ENCODE data around the gene TAF9.
"Not testable (repeated sequence)": the region's sequence is repeated elsewhere in the genome, so short reads cannot be mapped to it uniquely, and the experiment has no call there.

The TAF9 gene

GRCh38 chr5:69369340-69370121 is at the start of gene TAF9, which contains the start of the genes AK6 and RAD17:
TAF9 (minus strand) TSS chr5:69369520; CDS start chr5:69365737, 3,783 bp downstream.
AK6 (minus strand) TSS chr5:69369520; CDS start chr5:69369490, 30 bp downstream.
RAD17 (plus strand) TSS chr5:69369818; CDS start chr5:69372209, 2,391 bp downstream.
- DNase-seq (ENCODE audit: low read depth in 2 of 2): peak; percentile 85 to 87

- no peak for DNase-seq (ENCODE audit: low read depth in 2 of 2)
These were observed 49.2 kb upstream of the TAF9 start for GRCh38 chr5:69418554-69418953.

GRCh38 chr5:69416699-69417098 is 47.4 kb upstream of the TAF9 start:
- DNase-seq (ENCODE audit: low read depth in 2 of 2): no peak

- no peak for DNase-seq (ENCODE audit: low read depth in 2 of 2)
These were observed 46.9 kb upstream of the TAF9 start for GRCh38 chr5:69416180-69416579.

GRCh38 chr5:69415584-69415958 is 46.3 kb upstream of the TAF9 start:
- no peak for DNase-seq (ENCODE audit: low read depth in 2 of 2)

- DNase-seq (ENCODE audit: low read depth in 2 of 2): peak; percentile 4 to 7
These were observed 45.7 kb upstream of the TAF9 start, which contains the start of gene MARVELD2 for GRCh38 chr5:69414885-69415583. MARVELD2 (plus strand) TSS chr5:69415116; CDS start chr5:69419386, 4,270 bp downstream.

- DNase-seq (ENCODE audit: low read depth in 2 of 2): no peak
These were observed 35.5 kb upstream of the TAF9 start for GRCh38 chr5:69404659-69405330.

GRCh38 chr5:69378376-69378775 is 9.1 kb upstream of the TAF9 start:
- no peak for DNase-seq (ENCODE audit: low read depth in 2 of 2)

GRCh38 chr5:69374911-69375446 is 5.7 kb upstream of the TAF9 start:
- DNase-seq (ENCODE audit: low read depth in 2 of 2): no peak

GRCh38 chr5:69372394-69372793 is 3.1 kb upstream of the TAF9 start:
- DNase-seq (ENCODE audit: low read depth in 2 of 2): no peak

- DNase-seq (ENCODE audit: low read depth in 2 of 2): not testable (repeated sequence)
These were observed 1.0 kb upstream of the TAF9 start for GRCh38 chr5:69370335-69370734.

- peak in 1 of 2 donors; percentile 10 for DNase-seq (ENCODE audit: low read depth in 2 of 2)
These were observed 621 bp downstream of the TAF9 start for GRCh38 chr5:69368458-69369339.

GRCh38 chr5:69367697-69368279 is 1.5 kb downstream of the TAF9 start:
- no peak for DNase-seq (ENCODE audit: low read depth in 2 of 2)

GRCh38 chr5:69364850-69365249 is 4.5 kb downstream of the TAF9 start:
- DNase-seq (ENCODE audit: low read depth in 2 of 2): no peak

- DNase-seq (ENCODE audit: low read depth in 2 of 2): no peak
These were observed 4.9 kb downstream of the TAF9 start for GRCh38 chr5:69364414-69364813.

GRCh38 chr5:69360442-69360841 is 8.9 kb downstream of the TAF9 start:
- DNase-seq (ENCODE audit: low read depth in 2 of 2): no peak

GRCh38 chr5:69359699-69360098 is 9.6 kb downstream of the TAF9 start:
- DNase-seq (ENCODE audit: low read depth in 2 of 2): no peak

GRCh38 chr5:69350664-69351063 is 18.7 kb downstream of the TAF9 start:
- DNase-seq (ENCODE audit: low read depth in 2 of 2): no peak

- DNase-seq (ENCODE audit: low read depth in 2 of 2): no peak
These were observed 26.2 kb downstream of the TAF9 start for GRCh38 chr5:69343083-69343482.

GRCh38 chr5:69341520-69342161 is 27.7 kb downstream of the TAF9 start:
- DNase-seq (ENCODE audit: low read depth in 2 of 2): no peak
